EL (cell line): ENCODE data around the gene DDC.

Experiments used
- DNase-seq: peaks from one replicate; pipeline ENCODE4 v3.0.0-alpha.2; 2016

The DDC gene

GRCh38 chr7:50449501-50449880 lies 115.7 kb downstream of the DDC start:
- no peak for DNase-seq

GRCh38 chr7:50448823-50449222 lies 116.4 kb downstream of the DDC start:
- no peak for DNase-seq

DNA sequence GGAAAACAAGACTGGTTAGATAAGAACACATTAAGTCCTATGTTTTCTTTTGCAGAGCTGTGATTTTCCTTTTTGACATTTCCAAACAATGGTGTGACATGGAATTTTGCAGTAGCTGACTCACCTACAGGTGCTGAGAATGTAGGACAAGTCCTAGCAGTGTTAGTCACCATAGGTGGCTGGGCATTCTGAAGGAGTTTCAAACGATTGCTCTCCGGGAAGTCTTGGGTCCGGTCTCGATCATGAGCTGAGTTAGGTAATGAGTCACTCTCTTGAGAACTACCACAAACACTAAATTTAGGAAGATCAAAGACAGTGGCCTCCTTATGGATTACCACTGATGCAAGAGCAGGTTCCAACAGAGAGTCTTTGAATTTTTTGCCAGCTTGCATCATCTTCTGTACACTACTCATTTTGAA lies 118.7 kb downstream of the DDC start:
- peak; percentile 68 for DNase-seq

- peak; percentile 89 for DNase-seq
Measured at GRCh38 chr7:50436133-50436806, 128.9 kb downstream of the DDC start.

- DNase-seq = no peak
Measured at GRCh38 chr7:50431722-50432305, 133.4 kb downstream of the DDC start.

DNA sequence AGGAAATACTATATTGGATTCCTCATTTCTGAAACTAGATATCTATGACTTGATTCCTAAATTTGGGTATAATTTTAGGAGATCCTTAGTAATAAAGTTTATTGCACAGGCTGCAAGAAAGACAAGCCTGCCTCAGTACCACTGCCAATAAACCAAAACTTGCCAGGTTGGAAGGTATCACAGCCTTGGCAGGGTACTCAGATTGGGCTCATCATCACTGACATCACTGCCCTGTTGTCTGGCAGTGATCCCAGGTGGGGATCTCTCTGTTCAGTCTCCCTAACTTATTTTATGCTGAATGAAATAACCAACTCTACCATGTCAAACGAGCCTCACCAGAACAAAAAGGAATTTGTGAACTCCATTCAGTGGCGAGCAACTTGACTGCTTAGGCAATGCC lies 133.9 kb downstream of the DDC start:
- DNase-seq = no peak

GRCh38 chr7:50428911-50429310 lies 136.3 kb downstream of the DDC start:
- no peak for DNase-seq

DNA sequence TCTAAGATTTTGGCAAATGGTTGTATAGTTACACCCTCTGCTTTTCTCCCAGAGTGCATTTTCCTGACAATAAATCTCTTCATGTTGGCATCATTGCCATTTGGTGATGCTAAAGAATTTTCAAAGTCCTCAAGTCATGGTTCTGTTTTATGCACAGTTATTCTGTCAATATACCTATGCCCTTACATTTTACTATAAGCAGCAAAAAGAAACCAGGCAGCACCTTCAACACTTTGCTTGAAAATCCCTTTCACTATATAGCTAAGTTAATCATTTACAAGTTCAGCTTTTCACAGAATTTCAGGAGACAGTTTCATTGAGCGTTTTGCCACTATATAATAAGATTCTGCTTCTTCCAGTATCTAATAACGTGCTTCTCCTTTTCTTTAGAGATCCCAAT lies 137.7 kb downstream of the DDC start:
- DNase-seq = no peak

- DNase-seq = no peak
Measured at GRCh38 chr7:50426280-50427045, 138.7 kb downstream of the DDC start.

- no peak for DNase-seq
Measured at GRCh38 chr7:50425318-50425717, 139.9 kb downstream of the DDC start.

DNA sequence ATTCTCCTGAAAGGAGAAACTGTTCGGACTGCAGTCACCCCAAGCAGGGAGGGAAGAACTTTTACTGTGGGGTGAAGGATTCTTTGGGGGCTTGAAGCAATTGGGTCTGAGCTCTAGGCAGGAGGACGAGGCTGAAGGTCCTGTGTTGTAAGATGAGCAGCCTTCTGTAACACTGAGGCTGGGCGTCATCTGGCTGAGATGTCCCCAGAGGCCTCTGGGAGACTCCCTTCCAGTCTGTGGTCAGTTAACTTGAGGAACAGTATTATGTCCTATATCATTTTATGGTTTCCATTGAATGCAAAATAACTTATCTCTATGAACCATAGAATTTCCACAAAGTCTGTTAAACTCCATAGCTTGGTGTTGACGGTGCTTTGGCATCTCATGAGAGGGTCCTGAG lies 141.3 kb downstream of the DDC start:
- no peak for DNase-seq

GRCh38 chr7:50422858-50423257 lies 142.3 kb downstream of the DDC start:
- DNase-seq = no peak

DNA sequence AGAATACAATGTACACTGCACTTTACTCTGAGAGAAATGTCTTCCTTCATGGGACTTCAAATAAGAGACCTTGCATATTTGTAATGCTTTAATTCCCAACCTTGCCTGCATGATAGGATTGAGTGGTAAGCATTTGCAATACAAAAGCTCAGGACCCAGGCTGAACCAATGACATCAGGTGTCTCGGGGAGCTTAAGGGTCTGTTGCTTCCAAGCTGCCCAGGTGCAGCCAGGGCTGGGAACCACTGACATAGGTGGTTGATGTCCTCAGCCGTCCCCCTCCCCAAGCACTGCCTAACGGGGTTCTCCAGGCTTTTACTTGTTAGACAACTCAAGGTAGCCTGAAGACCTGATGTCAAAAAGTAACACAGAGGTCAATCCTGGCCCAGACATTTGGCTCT lies 144.2 kb downstream of the DDC start:
- DNase-seq = no peak

DNA sequence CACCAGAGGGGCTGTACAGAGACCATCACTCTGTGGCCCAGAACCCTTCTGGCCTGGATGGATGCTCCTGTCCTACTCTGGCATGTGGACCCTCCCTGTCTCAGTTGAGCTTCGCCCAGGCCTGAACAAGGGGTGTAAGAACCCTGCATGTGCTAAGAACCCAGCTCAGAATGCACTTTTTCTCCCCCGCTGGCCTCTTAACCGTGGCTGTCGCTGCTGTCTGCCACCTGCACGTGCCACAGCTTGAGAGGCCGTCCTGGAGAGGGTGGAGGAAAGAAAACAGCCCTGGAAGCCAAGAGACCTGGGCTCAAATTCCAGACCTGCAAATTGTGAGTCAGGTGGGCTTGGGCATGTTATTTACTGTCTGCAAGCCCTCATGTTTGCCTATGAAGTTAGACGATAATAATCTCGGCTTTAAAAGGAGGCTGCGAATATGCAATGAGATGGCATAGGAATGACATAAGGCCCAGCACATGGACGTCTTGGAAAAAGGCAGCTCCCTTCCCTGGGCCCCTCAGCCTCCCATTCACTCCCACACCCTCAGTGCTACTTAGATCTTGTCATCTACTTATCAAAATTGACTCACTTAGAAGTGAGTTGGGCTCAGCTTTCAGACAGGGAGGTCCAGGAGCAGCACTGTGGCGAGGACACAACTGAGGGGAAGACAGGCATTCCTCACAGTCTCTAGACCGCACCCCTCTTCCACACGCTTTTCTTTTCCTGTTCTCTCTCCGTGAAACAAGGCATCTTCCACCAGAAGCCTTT lies 146.5 kb downstream of the DDC start:
- no peak for DNase-seq

DNA sequence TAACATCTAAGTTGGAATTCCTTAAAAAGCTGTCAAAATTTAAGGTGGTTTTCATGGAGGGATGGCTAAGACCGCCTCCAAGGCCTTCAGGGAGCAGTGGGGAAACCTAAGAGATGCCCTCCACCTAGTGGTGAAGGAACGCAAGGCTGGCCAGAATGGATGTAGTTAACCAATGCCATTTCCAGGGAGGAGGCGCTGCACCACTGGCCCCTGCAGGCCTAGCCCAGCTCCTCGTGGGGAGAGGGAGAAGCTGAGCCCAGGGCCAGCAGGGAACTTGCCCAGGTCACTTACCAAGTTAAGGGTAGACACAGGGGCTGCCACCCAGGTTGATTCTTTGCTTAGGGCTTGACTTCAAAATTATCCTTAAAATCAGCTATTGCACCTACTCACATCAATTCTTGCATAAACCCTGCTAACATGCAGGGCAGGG lies 147.1 kb downstream of the DDC start:
- peak; percentile 75 for DNase-seq

- DNase-seq = no peak
Measured at GRCh38 chr7:50416527-50417182, 148.6 kb downstream of the DDC start.

- no peak for DNase-seq
Measured at GRCh38 chr7:50415844-50416364, 149.3 kb downstream of the DDC start.

DNA sequence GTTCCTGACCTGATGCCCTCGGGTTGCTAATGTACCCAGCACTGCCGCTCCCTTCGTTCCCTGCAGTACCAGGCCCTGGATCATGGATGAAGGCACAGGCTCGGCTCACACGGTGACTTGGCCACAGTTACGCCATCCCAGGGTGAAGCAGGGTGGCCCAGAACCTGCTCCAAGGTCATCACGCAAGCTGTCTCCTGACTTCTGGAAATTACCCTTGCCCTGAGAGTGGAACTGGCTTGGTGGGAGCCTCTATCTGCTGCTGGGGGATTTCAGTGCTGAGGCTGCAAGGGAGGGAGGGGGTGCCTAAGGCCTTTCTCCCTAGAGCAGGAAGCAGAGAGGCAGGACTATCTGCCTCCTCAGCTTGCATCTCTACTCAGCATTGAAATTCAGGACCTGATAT lies 151.6 kb downstream of the DDC start:
- no peak for DNase-seq

DNA sequence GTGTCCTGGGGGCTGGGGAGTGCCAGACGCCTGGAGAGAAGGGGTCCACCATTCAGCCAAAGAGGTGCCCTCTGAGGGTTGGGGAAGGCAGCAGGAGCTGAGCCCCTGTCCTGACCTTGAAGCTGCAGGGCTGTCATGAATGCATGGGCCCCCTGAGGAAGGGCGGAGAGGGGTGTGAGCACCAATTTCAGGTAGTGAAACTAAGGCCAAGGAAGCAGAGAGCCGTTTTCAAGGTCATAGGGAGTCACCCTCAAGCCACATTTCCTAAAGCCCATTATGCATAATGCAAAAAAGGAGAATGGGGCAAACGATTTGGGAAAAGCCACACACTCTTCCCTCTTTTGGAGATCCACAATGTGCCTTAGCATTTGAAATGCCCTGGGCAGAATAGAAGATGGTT lies 152.2 kb downstream of the DDC start:
- DNase-seq = no peak

DNA sequence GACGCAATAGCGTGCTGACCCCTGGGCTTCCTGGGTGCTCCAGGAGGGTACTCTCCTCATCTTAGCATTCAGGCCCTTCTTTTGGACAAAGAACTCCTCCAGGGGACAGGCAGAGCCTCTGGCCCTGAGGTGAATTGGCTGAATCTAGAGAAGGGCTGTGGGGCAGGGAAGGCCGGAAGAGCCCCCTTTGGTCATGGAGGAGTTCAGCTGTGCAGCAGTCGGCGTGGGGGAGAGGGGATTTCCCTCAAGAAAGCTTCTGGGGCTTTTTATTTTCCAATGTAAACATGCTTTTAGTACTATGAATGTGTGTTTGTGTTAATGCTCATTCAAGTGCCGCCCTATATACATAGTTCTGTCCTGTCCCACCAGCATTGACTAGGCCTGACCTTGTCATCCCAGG lies 153.9 kb downstream of the DDC start:
- DNase-seq = no peak

GRCh38 chr7:50409856-50410745 lies 155.1 kb downstream of the DDC start:
- DNase-seq = no peak
